Measurements from ENCODE around the gene NBEAL1.
"Not testable (repeated sequence)": the region's sequence is repeated elsewhere in the genome, so short reads cannot be mapped to it uniquely, and the experiment has no call there.

NBEAL1 gene

DNA sequence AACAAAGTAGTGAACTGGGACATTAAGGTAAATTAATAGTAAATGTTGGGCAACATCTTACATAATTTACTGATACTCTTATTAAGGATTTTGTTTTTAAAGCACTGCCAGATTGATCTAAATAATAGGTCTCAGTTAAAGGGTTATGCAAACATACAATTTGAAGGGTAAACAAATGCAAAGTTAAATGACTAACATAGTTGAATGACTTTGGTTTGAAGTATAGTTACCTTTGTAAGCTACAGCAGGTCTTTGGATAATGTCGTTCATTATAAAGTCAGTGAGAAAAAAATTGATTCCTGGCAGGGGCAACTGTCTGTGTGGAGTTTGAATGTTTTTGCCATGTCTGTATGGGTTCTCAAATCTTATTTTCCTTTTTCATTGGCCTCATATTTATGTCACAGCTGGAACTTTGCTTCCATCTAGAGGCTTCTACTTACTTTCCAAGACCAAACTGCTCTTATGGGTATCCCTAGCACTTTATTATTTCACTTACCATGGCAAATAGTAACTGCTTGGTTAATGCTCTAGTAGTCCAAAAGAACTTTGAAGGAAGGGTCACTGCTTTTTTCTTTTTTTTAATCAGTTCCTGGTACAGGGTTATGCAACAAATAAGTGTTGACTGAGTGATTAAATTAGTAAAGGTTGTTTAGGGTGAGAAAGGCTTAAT, 107.8 kb downstream of the NBEAL1 start:
- no peak for DNase-seq

DNA sequence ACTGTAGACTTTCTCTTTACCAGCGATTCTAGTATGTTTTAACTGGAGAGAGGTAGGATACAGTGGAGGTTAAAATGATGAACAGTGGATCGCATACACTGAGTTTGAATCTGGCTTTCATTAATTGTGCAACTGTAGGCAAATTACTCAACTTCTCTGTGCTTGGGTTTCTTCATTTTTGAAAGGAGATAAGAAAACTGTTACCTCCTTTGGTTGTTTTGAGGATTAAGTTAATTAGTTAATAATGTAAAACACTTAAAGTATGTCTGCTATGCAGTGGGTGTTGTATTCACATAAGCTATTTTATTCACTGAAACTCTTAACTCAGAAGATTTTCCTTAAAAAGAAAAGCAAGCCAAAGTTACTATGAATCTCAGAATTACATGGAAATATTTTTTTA, 112.3 kb downstream of the NBEAL1 start:
- no peak for DNase-seq

DNA sequence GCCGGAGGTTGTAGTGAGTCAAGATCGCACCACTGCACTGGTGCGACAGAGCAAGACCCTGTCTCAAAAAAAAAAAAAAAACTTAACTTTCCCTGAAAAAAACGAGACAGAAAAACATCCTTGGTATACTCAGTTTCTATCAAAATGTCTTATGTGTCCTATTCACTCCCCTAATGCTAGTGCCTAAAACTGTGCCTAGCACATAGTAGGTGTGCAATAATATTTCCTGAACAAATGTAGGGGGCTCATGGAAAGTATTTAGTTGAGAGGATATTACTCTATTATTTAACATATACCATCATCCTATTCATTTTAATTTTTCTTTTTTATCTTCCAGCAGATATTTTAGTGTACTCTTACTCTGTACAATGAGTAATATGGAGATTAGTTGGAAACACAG, 120.4 kb downstream of the NBEAL1 start:
- DNase-seq: no peak

DNA sequence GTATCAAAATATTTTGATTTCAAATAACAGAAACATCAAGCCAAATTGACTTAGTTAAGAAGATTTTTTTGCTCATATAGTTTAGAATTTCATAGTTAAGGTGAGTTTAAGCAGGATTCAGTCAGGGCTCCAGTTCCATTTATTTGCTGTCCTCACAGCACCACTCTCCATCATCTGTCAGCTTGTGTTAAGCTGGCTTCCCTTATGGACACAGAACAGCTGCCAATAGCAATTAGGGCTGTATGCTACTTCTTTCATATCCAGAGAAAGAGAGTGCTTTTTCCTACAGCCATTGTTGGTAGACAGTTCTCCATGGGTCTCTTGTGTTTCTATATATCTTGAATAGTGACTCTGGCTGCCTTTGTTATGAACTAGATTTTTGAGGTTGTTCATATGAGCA, 128.7 kb downstream of the NBEAL1 start:
- DNase-seq: no peak

DNA sequence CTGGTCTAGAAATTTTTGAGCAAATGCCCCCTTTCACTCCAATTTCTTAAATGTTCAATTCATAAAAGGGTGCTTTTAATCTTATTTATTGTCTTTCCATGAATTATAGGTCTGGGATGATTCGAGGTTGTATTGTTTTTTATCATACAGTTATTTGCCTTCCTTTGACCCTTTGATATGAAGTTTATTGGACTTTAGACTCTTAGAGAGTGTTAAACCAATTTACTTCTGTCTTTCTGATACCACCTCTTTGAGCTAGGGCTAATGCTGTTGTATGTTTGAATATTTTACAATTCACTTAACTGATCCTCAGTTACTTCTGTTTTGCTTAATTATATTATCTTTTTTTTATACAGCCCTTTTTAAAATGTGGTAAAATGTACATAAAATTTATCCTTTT, 134.5 kb downstream of the NBEAL1 start:
- no peak for DNase-seq

DNA sequence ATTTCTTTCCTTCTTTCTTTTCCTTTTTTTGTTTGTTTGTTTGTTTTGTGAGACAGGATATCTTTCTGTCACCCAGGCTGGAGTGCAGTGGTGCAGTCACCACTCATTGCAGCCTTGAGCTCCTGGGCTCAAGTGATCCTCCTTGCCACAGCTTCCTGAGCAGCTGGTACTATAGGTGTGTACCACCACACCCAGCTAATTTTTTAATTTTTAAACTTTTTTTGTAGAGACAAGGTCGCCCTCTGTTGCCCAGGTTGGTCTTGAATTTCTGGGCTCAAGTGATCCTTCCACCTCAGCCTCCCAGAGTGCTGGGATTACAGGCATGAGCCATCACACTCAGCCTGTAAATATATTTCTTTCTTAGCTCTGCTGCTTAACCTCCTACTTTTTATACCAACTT, 140.7 kb downstream of the NBEAL1 start:
- peak; percentile 26 for DNase-seq

DNA sequence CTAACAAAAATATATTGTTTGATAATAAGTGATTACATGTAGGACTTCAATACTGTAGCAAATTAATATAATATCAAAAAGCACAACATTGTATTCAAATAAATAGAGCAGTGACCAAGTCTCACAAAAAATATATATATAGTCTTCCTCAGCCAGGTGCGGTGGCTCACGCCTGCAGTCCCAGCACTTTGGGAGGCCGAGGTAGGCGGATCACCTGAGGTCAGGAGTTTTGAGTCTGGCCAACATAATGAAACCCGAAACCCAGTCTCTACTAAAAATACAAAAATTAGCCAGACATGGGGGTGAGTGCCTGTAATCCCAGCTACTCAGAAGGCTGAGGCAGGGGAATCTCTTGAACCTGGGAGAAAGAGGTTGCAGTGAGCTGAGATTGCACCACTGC, 148.0 kb downstream of the NBEAL1 start:
- DNase-seq: not testable (repeated sequence)

DNA sequence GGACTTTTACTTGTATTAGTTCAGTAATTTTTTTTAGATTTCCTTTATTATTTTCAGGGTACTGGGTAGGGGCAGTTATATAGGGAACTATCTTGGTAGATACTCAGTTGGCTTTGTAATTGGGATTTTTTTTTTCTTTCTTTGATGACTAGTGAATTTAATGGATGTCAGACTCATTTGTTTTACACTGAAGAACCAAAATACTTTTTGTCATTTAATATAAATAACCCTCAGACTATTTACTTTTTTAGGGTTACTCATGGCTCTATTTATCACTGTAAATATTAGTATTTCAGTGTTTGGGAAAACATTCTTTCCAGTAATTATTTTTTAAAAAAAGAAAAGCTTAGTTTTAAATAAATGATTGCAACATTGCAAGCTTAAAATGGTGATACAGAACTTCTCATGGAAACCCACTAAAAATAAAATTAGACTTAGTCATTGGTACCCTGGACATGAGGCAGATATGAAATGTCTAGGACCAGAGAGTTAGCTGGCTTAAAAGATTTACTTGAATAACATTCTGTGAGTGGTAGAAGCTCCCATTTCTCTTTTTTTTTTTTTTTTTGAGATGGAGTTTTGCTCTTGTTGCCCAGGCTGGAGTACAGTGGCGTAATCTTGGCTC, 149.7 kb downstream of the NBEAL1 start:
- DNase-seq: no peak

DNA sequence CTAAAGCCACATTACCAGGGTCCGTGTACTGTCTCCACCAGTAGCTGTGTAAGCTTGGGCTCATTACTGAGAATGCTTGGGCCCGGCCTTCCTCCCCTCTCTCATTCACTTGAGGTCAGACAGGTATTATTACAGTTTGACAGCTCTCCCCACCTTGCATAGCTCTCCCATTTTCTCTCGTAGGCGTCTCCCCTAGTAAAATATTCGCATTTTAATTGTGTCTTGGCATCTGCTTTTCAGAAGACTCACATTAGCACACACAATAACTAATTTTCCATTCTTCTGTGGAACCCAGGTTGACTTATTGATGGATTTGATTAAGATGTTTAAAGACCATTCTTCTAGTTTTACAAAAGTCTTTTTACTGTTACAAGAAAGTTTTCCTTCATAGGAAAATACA, 153.1 kb downstream of the NBEAL1 start:
- DNase-seq: no peak

DNA sequence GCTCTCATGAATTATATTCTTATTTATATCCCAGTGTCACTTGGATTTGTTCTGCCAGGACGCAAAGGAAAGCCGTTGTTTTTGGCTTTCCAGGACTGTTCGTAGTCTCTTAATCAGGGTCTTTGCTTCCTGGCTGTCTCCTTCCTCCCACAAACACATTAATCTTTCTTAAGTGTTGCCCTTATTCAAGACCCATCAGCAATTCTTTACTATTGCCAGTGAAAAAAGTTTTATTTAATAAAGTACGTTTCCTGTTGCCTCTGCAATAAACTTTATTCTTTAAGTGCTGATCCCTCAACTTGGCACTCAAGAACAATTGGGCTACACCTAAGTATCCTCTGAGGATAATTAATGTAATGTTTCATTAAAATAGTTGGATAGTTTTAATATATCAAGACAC, 155.8 kb downstream of the NBEAL1 start:
- DNase-seq: no peak

DNA sequence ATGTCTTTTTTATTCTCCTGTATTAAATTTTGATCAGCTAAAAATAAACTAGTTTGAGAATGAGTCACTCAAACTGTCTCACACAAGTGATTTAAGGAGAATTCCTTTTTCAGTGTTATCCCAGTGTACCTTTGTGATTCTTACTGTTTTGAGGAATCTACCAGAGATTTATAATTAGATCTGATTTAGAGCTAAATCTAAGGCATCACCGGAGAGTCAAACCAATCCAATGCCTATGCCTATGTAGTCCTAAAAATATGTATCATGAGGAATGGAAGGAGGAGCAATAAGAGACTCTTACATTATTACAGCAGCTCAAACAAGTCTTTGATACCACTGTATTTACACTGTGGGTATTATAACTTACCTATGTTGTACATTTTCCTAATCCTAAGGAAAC, 160.7 kb downstream of the NBEAL1 start:
- DNase-seq: no peak

DNA sequence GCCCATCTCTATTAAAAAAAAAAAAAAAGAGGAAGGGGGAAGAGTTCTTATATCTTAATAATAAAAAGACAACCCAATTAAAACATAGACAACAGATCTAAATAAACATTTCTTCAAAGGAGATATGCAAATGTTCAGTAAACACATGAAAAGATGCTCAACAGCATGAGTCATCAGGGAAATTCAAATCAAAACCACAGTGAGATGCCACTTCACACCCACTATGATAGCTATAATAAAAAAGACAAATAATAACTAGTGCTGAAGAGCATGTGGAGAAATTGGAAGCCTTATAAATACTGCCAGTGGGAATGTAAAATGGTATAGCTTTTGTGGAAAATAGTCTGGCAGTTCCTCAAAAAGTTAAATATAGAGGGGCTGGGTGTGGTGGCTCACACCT, 162.7 kb downstream of the NBEAL1 start:
- DNase-seq: peak; percentile 41

DNA sequence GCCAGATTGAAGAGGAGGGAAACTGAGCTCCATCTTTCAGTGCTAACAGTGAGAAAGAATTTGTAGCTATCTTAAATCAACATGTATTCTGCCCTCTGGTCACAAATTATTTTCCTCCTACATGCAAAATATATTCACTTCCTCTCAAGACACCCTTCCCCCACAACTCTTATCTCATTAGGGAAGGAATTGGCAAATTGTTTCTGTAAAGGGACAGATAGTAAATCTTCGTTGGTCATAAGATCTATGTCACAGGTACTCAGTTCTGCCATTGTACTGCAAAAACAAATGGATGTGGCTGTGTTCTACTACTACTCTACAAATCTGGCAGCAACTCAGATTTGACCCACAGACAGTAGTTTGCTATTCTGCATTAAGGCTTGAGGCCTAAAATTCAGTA, 171.2 kb downstream of the NBEAL1 start:
- no peak for DNase-seq

DNA sequence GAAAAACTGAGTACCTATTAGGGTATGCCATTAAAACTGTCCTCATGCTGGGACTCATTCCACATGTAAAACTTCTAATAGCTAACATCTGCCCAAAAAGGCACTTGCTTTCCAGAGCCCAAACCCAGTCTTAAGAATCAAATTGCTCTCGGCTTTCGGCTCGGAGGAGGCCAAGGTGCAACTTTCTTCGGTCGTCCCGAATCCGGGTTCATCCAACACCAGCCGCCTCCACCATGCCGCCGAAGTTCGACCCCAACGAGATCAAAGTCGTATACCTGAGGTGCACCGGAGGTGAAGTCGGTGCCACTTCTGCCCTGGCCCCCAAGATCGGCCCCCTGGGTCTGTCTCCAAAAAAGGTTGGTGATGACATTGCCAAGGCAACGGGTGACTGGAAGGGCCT, 175.9 kb downstream of the NBEAL1 start:
- DNase-seq: not testable (repeated sequence)

DNA sequence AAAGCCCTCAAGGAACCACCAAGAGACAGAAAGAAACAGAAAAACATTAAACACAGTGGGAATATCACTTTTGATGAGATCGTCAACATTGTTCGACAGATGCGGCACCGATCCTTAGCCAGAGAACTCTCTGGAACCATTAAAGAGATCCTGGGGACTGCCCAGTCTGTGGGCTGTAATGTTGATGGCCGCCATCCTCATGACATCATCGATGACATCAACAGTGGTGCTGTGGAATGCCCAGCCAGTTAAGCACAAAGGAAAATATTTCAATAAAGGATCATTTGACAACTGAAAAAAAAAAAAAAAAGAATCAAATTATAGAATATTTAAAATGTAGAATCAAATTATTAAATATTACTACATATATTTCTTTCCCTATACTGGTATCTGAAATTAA, 176.4 kb downstream of the NBEAL1 start:
- not testable (repeated sequence) for DNase-seq

DNA sequence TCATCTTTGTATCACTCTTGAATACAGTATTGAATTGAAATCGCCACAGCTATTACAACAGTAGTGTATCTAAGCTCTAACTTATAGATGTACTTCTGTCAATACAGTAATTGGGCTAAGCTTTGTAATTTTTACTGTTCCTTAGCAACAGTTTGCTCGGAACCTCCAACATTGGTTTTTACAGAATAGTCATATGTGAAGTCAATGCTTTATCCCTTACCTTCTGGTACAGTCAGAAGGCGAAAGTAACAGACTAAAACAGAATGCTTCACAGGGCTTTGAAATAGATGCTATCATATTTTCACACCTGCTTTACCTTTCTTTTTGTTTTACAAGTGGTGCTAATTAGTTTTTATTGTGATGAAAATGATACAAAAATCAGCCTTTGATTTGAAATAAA, 177.3 kb downstream of the NBEAL1 start:
- DNase-seq: peak; percentile 69

DNA sequence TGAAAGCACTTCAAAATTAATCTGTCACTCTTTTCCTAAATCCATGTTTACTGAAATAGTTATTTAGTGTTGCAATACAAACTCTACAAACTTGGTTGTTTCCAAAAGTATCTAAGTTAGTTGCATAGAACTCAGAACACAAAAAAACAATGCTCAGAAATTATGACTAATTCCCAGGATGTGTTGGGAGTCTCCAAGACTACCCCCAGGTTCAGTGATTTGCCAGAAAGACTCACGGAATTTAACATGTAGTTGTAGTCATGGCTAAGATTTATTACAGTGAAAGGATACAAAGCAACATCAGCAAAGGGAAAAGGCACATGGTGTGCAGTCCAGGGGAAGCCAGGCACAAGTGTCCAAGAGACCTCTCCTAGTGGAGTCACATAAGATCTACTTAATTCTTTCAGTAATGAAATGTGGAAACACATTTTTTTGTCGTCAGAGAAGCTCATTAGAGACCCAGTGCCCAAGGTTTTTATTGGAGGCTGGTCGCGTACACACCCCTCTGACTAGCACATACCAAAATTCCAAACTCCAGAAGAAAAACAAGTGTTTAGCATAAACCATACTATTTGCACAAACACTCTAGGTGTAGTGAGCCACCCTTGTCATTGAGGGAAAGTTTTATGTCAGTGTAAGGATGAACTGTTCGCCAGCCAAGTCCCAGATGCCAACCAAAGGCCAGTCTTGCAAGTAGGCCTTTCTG, 180.8 kb downstream of the NBEAL1 start:
- DNase-seq: no peak

DNA sequence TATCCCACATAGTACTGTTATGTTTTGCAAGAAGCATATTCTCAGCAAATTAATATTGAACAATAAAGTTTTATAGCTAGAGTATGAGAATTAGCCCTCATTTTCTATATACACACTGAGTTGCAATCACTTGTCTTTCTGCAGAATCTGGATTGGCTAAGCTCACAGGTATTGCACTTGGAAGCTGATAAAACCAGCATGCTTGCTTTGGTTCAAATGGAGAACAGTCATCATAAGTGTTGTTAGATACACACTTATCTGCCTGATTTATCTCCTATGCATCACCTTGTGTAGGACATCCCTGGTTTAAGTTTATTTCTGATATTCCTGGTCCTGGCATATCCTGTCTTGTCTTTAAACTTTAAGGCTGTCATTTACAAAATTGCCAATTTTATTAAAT, 186.2 kb downstream of the NBEAL1 start:
- no peak for DNase-seq

DNA sequence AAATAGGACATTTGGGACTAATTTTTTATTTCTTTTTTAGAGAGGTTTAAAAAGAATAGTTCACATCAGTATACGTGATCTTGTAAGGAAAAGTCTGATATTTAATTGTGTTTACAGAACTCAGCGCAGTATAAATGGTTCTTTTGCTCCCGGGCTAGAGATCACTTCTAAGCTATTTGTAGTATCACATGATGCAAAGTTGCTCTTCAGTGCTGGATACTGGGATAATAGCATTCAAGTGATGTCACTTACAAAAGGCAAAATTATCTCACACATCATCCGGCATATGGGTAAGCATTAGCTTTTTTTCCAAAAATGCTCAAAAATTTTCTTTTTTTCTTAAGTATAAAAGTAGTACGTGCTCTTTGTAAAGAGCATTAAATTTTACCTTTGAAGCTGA, 186.8 kb downstream of the NBEAL1 start:
- no peak for DNase-seq

DNA sequence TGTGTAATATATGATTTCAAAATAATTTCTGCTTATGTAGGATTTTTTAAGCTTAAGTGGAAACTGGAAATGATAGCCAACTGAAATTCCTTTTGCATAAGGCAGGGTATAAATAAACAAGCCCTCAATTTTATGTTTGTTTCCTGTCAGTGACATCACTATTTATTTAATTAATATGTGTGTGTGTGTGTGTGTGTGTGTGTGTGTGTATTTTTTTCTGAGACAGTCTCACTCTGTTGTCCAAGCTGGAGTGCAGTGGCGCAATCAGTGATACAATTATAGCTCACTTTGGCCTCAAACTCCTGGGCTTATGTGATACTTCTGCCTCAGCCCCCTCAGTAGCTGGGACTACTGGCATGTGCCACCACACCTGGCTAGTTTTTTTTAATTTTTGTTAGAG, 194.9 kb downstream of the NBEAL1 start:
- no peak for DNase-seq

DNA sequence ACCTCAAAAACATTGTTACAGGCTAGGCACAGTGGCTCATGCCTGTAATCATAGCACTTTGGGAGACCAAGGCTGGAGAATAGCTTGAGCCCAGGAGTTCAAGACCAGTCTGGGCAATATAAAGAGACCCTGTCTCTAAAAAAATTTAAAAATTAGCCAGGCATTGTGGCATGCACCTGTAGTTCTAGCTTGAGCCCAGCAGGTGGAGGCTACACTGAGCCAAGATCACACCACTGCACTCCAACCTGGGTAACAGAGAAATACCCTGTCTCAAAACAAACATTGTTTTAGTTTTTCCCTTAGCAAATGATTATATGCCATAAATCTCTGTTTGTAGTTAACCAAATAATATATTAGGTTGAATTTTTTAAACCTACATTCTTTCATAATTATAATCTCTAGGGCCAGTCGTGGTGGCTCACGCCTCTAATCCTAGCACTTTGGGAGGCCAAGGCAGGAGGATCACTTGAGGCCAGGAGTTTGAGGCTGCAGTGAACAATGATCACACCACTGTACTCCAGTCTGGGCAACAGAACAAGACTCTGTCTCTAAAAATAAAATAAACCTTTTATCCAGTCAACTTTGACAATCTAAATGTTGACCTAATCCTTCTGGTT, 210.9 kb downstream of the NBEAL1 start:
- DNase-seq: peak; percentile 41

DNA sequence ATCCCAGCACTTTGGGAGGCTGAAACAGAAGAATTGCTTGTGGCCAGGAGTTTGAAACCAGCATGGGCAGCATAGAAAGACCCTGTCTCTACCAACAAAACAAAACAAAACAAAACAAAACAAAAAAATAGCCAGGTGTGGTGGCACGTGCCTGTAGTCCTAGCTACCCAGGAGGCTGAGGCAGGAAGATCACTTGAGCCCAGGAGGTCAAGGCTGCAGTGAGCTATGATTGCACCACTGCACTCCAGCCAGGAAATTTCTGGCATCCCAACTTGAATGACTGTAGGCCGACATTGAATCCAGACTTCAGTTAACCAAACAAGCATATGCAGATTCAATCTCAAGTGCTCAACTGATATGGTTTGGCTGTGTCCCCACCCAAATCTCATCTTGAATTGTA, 215.0 kb downstream of the NBEAL1 start:
- DNase-seq: not testable (repeated sequence)

DNA sequence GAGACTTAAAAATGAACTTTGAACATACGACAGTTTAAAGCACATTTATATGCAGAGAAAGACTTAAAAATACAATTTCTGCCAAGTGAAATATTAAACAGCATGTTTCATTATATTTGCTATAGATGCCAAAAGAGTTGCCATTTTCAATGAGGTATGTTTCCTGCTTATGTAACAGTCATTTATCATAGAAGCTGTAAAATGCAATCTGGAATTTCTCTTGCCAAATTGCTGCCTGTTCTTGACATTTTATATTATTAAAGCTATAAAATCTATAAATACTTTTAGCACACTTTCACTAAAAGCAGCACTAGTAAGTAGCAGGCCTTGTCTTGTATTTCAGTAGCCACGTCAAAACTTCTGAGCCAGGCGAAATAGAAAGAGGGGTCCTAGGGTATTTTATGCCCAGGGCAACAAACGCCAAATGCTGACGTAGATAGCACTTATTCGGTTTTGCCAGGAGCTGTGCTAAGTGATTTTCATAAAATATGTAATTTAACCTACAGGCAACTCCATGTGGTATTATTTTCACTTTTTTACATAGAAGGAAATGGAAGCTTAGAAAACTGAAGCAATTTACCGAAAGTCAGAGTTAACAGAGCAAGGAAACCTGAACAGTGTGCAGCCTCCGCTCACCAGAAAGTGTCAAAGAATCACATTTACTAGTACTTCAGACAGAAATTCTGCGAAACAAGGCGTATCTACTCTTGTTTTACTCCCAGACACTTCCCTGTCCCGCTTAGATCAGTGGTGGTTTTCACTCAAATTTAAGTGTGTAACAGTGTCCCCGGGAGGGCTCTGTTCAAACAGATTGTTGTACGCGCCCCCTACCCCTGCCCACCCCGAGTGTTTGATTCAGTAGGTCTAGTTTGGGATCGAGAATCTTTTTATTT, 222.9 kb downstream of the NBEAL1 start:
- no peak for DNase-seq

All from activated CD4-positive, alpha-beta T cell treated with anti-CD3 and anti-CD28 coated beads, Interleukin-10, Interleukin-2, amounts not matched to agents 100 ng/mL and 50 ng/mL, durations not matched to agents 16 hours and 8 hours (primary cell).